Testis (tissue), 3 donors: ENCODE measurements around the gene PARPBP. TPM values are rescaled to one million over a fixed set of nuclear protein-coding genes. Genes with fewer than 3 reads are reported as not detected.

Source experiments
- DNase-seq: peaks from one replicate; pipeline ENCODE4 v3.0.0-alpha.2; 2019
- H3K27ac ChIP-seq, 2 donors: fragments of 200-600 bp; sonication (generic); one replicate each; pipeline ENCODE4 v1.5.1; 2019
- H3K27me3 ChIP-seq: fragments of 200-600 bp; sonication (generic); one replicate; pipeline ENCODE4 v1.5.1; 2019
- H3K36me3 ChIP-seq: fragments of 200-600 bp; sonication (generic); one replicate; pipeline ENCODE4 v1.5.1; 2017; ENCODE audit warnings: low read depth; ENCODE audit errors: missing control alignments
- H3K4me1 ChIP-seq: fragments of 200-600 bp; sonication (generic); one replicate; pipeline ENCODE4 v1.5.1; 2019
- H3K4me3 ChIP-seq, 2 donors: fragments of 200-600 bp; sonication (generic); one replicate each; pipeline ENCODE4 v1.5.1; 2017 to 2019
- H3K9me3 ChIP-seq: fragments of 200-600 bp; sonication (generic); one replicate; pipeline ENCODE4 v1.5.1; 2017
- POLR2A ChIP-seq: fragments of 450-650 bp; IDR thresholded peaks from one replicate; pipeline ENCODE4 v1.6.1; 2017; ENCODE audit warnings: antibody characterized with exemption, mild to moderate bottlenecking, moderate library complexity
- WGBS, 2 donors: methylation state at CpG; one replicate each; pipeline ENCODE4 v1.1.5; 2018; 5-methylcytosine and 5-hydroxymethylcytosine counted together
- intact Hi-C: fragments of 100-400 bp; cut with DNase I; formaldehyde crosslinking; loops from one replicate; pipeline ENCODE4 v1.15.1; 2023; ENCODE audit warnings: low total_unique reads
- polyA plus RNA-seq: library from polyadenylated mRNA; stranded (reverse); fragments of 350-450 nt; fragmentation: Illumina TruSeq; extraction: RNeasy Lipid Tissue Mini Kit (QIAGEN cat#74804); gene quantifications from one replicate; pipeline ENCODE4 v1.2.3, GENCODE V29; 2014; ENCODE audit warnings: low read depth, low replicate concordance; ENCODE audit not compliant: insufficient read depth
- total RNA-seq, 2 donors: library from RNA; depleted of rRNA; stranded (reverse); fragments of >200 nt; gene quantifications; one replicate each; pipeline ENCODE4 v1.2.3, GENCODE V29; 2016
- TF ChIP-seq, protein P1 (sequence below), 3 experiments: fragments of 450-650 bp in 2 of 3; fragments of 200-600 bp in 1 of 3; sonication (generic) in 1 of 3; IDR thresholded peaks; one replicate each; pipeline ENCODE4 v1.5.1; 2016 to 2019; ENCODE audit warnings: antibody characterized with exemption in 3 of 3, mild to moderate bottlenecking in 2 of 3, moderate library complexity in 1 of 3

Gene PARPBP
- total and polyA plus RNA-seq, 3 donors from 2014 or later: 7.0 to 15.1 (median 9.9) TPM

DNA sequence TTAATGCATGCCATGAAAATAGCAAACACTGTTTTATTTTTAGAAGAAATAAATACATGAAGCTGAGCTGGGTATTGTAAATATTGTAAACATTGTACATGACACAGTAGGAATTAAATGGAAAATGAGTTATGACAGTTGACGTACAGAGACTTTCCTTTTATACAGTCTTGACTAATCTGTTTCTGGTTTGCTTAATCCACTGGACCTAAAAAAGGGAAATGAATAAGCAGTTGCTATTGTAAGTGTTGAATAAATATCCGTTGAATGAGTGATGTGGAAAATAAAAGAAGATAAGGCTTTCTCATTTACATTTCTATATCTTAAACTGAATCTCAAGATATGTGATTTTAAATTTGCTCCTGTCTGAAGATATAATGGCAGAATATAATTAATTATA lies 62.7 kb downstream of the PARPBP start:
- no peaks in the 10 kb centered on the region for H3K36me3 ChIP-seq
- TF ChIP-seq POLR2A: no peak
- TF ChIP-seq, protein P1, sequence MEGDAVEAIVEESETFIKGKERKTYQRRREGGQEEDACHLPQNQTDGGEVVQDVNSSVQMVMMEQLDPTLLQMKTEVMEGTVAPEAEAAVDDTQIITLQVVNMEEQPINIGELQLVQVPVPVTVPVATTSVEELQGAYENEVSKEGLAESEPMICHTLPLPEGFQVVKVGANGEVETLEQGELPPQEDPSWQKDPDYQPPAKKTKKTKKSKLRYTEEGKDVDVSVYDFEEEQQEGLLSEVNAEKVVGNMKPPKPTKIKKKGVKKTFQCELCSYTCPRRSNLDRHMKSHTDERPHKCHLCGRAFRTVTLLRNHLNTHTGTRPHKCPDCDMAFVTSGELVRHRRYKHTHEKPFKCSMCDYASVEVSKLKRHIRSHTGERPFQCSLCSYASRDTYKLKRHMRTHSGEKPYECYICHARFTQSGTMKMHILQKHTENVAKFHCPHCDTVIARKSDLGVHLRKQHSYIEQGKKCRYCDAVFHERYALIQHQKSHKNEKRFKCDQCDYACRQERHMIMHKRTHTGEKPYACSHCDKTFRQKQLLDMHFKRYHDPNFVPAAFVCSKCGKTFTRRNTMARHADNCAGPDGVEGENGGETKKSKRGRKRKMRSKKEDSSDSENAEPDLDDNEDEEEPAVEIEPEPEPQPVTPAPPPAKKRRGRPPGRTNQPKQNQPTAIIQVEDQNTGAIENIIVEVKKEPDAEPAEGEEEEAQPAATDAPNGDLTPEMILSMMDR (IDR thresholded peaks at IDR 0.05): no peak
- no peak for DNase-seq
- H3K27ac ChIP-seq: no peak overlapping the region
- intact Hi-C loops: no loop called here
- no peaks in the 10 kb centered on the region for H3K4me1 ChIP-seq
- H3K4me3 ChIP-seq: no peak overlapping the region
- H3K9me3 ChIP-seq: no peaks in the 10 kb centered on the region
- WGBS, 2 donors: 87 to 89% methylated on average over 2 of the region's 2 CpGs
- no peaks in the 10 kb centered on the region for H3K27me3 ChIP-seq

DNA sequence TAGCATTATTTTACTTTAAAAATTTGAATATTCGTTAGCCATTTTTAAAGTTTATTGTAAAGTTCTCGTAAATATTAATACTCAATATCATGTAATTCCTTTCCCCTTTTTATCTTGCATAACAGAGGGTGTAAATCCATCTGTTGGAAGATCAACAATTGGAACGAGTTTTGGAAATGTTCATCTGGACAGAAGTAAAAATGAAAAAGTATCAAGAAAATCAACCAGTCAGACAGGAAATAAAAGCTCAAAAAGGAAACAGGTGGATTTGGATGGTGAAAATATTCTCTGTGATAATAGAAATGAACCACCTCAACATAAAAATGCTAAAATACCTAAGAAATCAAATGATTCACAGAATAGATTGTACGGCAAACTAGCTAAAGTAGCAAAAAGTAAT lies 75.8 kb downstream of the PARPBP start:
- Histone ChIP-seq H3K4me1 (no peaks in the 10 kb centered on the region), H3K27me3 (no peaks in the 10 kb centered on the region), H3K36me3 (no peaks in the 10 kb centered on the region), H3K9me3 (no peaks in the 10 kb centered on the region), H3K27ac (no peak overlapping the region), H3K4me3 (no peak overlapping the region)
- WGBS, 2 donors: 88 to 89% methylated on average over 4 of the region's 4 CpGs
- DNase-seq: no peak
- intact Hi-C loops: no loop called here
- TF ChIP-seq, protein P1 (IDR thresholded peaks at IDR 0.05): no peak
- no peak for TF ChIP-seq POLR2A

DNA sequence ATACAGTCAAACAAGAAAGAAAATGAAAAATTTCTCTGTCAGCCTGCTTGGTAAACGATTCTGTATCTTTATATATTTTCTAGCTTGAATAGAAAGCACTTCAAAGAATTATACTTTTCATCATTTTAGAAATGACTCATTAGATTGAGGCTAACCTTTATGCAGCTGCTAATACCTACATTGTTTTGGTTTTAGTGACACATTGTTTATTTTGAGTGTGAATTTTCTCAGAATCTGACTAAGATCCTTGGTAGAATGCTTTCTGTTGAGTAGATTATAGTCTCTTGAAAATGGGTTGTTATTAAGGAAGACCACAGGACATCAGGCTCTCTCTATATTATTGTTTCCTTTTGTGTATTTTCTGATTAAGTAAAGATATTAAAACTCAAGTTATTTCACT lies 77.8 kb downstream of the PARPBP start, which contains the start of gene PMCH:
TSS of gene PMCH (minus strand) at position 45 of the 400 bp plus-strand sequence. CDS start 63 bp downstream, outside the sequence.
- no peak for DNase-seq
- Histone ChIP-seq H3K4me1 (no peaks in the 10 kb centered on the region), H3K36me3 (no peaks in the 10 kb centered on the region), H3K4me3 (no peak within 1 kb of the TSS), H3K27me3 (no peaks in the 10 kb centered on the region), H3K27ac (no peak within 1 kb of the TSS), H3K9me3 (no peaks in the 10 kb centered on the region)
- TF ChIP-seq, protein P1 (IDR thresholded peaks at IDR 0.05): no peak
- no peak for TF ChIP-seq POLR2A
- intact Hi-C loops: no loop called here
- WGBS, 2 donors: 79 to 96% methylated on average over 1 of the region's 1 CpG

DNA sequence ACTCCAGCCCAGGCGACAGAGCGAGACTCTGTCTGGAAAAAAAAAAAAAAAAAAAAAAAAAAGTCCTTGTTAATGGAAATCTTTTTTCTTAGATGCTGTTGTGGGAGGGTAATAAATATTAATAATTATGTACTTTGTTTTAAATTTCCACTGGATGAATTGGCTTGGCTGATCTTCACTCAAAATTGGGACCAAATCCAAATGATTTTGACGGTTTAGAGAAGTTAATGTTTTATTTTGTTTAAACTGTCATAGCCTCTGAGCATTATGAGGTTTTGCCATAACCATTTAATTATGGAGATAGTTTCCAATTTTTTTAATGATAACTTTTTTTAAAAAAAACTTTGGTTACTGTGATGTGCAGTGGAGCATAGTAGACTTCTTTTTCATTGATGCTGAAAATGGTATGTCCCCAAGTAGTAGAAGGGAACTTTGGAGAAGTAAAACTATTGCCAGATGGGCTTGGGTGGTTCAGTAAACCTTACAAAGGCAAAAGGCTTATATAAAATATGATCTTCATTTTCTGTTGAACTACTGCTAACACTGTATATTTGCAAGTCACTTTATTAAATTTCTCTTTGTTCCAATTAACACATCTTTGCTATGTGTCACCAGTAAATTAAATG lies 81.6 kb downstream of the PARPBP start:
- no peak for DNase-seq
- TF ChIP-seq, protein P1 (IDR thresholded peaks at IDR 0.05): no peak
- no peaks in the 10 kb centered on the region for H3K36me3 ChIP-seq
- no peaks in the 10 kb centered on the region for H3K9me3 ChIP-seq
- H3K4me1 ChIP-seq: no peaks in the 10 kb centered on the region
- WGBS, 2 donors: 62 to 71% methylated on average over 3 of the region's 3 CpGs
- no peak overlapping the region for H3K4me3 ChIP-seq
- H3K27me3 ChIP-seq: no peaks in the 10 kb centered on the region
- no peak overlapping the region for H3K27ac ChIP-seq
- intact Hi-C loops: no loop called here

DNA sequence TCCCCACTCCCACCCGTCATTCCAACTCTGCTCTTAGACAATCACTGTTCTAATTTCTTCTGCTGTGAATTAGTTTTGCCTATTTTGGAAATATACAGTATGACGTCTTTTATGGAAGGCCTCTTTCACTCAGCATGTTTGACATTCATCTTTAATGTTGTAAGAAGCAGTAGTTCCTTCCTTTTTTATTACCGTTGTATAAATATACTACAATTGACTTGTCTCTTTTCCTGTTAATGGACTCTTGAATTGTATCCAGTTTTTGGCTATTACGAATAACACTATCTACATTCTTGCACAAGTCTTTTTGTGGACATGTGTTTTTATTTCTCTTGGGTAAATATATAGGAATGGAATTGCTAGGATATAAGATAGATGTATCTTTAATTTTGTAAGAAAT lies 82.6 kb downstream of the PARPBP start:
- Histone ChIP-seq H3K36me3 (no peaks in the 10 kb centered on the region), H3K9me3 (no peaks in the 10 kb centered on the region), H3K27ac (no peak overlapping the region), H3K4me3 (no peak overlapping the region), H3K27me3 (no peaks in the 10 kb centered on the region), H3K4me1 (no peaks in the 10 kb centered on the region)
- 88 to 90% methylated on average over 4 of the region's 4 CpGs for WGBS, 2 donors
- intact Hi-C loops: no loop called here
- no peak for DNase-seq
- TF ChIP-seq, protein P1 (IDR thresholded peaks at IDR 0.05): no peak
- TF ChIP-seq POLR2A: no peak
